OCI-LY1 (cell line): ENCODE data around the gene CD200.

ENCODE experiments used
- H2AFZ ChIP-seq: fragments of 200-600 bp; sonication (generic), shearing (Covaris generic); 2 replicates; pipeline ENCODE4 v1.6.0; 2014; ENCODE audit warnings: antibody characterized with exemption, mild to moderate bottlenecking, low read length
- H3F3A ChIP-seq: fragments of 200-600 bp; sonication (generic), shearing (Covaris generic); 2 replicates; pipeline ENCODE4 v1.6.0; 2014; ENCODE audit warnings: mild to moderate bottlenecking, antibody characterized with exemption, low read length, moderate library complexity; ENCODE audit not compliant: insufficient read depth
- H3K27ac ChIP-seq: fragments of 200-600 bp; sonication (generic); 2 replicates; pipeline ENCODE4 v1.5.1; 2014; ENCODE audit warnings: low read length, mixed run types, mild to moderate bottlenecking, low read depth; ENCODE audit not compliant: poor library complexity, severe bottlenecking
- H3K27me3 ChIP-seq: fragments of 200-600 bp; sonication (generic); 2 replicates; pipeline ENCODE4 v1.6.0; 2014; ENCODE audit warnings: antibody characterized with exemption, mild to moderate bottlenecking, low read length, moderate library complexity; ENCODE audit not compliant: insufficient read depth
- H3K36me3 ChIP-seq: fragments of 200-600 bp; sonication (generic); 2 replicates; pipeline ENCODE4 v1.6.1; 2014; ENCODE audit warnings: mild to moderate bottlenecking, antibody characterized with exemption, low read length, moderate library complexity, mixed read lengths; ENCODE audit not compliant: insufficient read depth
- H3K4me1 ChIP-seq: fragments of 200-600 bp; sonication (generic); 2 replicates; pipeline ENCODE4 v1.5.1; 2014; ENCODE audit warnings: mild to moderate bottlenecking, low read length, moderate library complexity; ENCODE audit not compliant: insufficient read depth, severe bottlenecking
- H3K4me2 ChIP-seq: fragments of 200-600 bp; sonication (generic), shearing (Covaris generic); 2 replicates; pipeline ENCODE4 v1.6.1; 2014; ENCODE audit warnings: low read length
- H3K4me3 ChIP-seq: fragments of 200-600 bp; sonication (generic); 2 replicates; pipeline ENCODE4 v1.5.1; 2014; ENCODE audit warnings: low read length, low read depth, mild to moderate bottlenecking, mixed read lengths; ENCODE audit not compliant: poor library complexity, severe bottlenecking
- H3K79me2 ChIP-seq: fragments of 200-600 bp; shearing (Covaris generic); 2 replicates; pipeline ENCODE4 v1.6.1; 2016; ENCODE audit warnings: mixed run types, low read length, mixed read lengths; ENCODE audit not compliant: insufficient read depth
- H3K9ac ChIP-seq: fragments of 200-600 bp; sonication (generic), shearing (Covaris generic); 2 replicates; pipeline ENCODE4 v1.6.1; 2014; ENCODE audit warnings: mild to moderate bottlenecking, low read length, mixed read lengths
- H3K9me2 ChIP-seq: fragments of 200-600 bp; sonication (generic), shearing (Covaris generic); 2 replicates; pipeline ENCODE4 v1.6.1; 2014; ENCODE audit warnings: low read depth, mild to moderate bottlenecking, low read length, mixed read lengths
- H3K9me3 ChIP-seq: fragments of 200-600 bp; shearing (Covaris generic); 2 replicates; pipeline ENCODE4 v1.6.1; 2014; ENCODE audit warnings: low read length, mixed read lengths
- H4K20me1 ChIP-seq: fragments of 200-600 bp; sonication (generic), shearing (Covaris generic); 2 replicates; pipeline ENCODE4 v1.6.0; 2016; ENCODE audit warnings: mild to moderate bottlenecking, low read length; ENCODE audit not compliant: insufficient read depth
- CTCF ChIP-seq: fragments of 200-600 bp; sonication (generic), shearing (Covaris generic); IDR thresholded peaks from 2 replicates; pipeline ENCODE4 v1.5.1; 2017; ENCODE audit warnings: mild to moderate bottlenecking, antibody characterized with exemption, low read length, moderate library complexity, mixed read lengths
- EZH2 ChIP-seq: fragments of 200-600 bp; sonication (generic), shearing (Covaris generic); IDR thresholded peaks from 2 replicates; pipeline ENCODE4 v1.8.0; 2017; ENCODE audit warnings: borderline replicate concordance, mixed run types, mild to moderate bottlenecking, antibody characterized with exemption, low read length, moderate library complexity, mixed read lengths

CD200 gene

DNA sequence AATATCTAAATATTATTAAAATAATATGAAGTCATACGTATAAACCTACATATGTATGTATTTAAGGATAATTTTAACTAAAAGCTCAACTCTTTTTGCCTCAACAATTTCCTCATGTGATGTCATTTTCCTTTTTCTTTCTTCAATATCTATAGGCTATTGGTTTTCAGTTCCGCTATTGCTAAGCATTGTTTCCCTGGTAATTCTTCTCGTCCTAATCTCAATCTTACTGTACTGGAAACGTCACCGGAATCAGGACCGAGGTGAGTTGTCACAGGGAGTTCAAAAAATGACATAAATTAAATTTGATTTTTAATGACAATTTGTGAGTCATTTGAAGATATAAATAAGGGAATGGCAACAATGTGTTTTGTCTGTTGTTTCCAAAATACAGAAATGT lies 16.6 kb downstream of the CD200 start:
- Histone ChIP-seq H3K9ac (no peak overlapping the region), H3K4me1 (no peaks in the 10 kb centered on the region), H3K4me2 (no peak overlapping the region), H3F3A (no peaks in the 10 kb centered on the region), H3K36me3 (no peaks in the 10 kb centered on the region), H2AFZ (no peak overlapping the region), H4K20me1 (no peaks in the 10 kb centered on the region), H3K27me3 (no peaks in the 10 kb centered on the region), H3K79me2 (no peaks in the 10 kb centered on the region), H3K9me2 (no peaks in the 10 kb centered on the region), H3K27ac (no peak overlapping the region), H3K4me3 (no peak overlapping the region), H3K9me3 (no peaks in the 10 kb centered on the region)
- TF ChIP-seq EZH2, result no peak
- TF ChIP-seq CTCF, result no peak

GRCh38 chr3:112350018-112350810 lies 17.3 kb downstream of the CD200 start:
- Histone ChIP-seq H3K27me3 (no peaks in the 10 kb centered on the region), H3K4me2 (no peak overlapping the region), H3K36me3 (no peaks in the 10 kb centered on the region), H3K27ac (no peak overlapping the region), H3K79me2 (no peaks in the 10 kb centered on the region), H3F3A (no peaks in the 10 kb centered on the region), H3K9me3 (no peaks in the 10 kb centered on the region), H3K4me3 (no peak overlapping the region), H4K20me1 (no peaks in the 10 kb centered on the region), H3K9me2 (no peaks in the 10 kb centered on the region), H3K9ac (no peak overlapping the region), H2AFZ (no peak overlapping the region), H3K4me1 (no peaks in the 10 kb centered on the region)
- TF ChIP-seq CTCF (no peak), EZH2 (no peak)

DNA sequence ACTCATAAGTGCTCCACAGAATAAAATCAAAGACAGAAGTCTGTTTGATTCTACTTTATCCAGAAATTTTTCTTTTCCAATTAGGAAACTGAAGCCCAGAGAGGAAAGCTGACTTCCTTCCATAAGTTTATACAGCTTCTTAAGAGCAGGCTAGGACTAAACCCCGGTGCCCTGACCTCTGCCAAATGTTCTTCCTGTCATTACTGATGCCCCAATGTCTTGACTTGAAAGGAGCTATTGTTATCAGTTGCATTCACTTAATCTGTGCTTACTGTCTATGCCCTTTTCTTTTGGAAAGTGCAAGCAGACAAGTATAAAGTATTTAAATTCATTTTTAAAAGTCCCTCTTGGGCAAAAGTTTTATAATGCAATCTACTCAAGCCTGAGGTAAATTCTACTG lies 18.1 kb downstream of the CD200 start:
- no peaks in the 10 kb centered on the region for H3K27me3 ChIP-seq
- no peaks in the 10 kb centered on the region for H3K9me2 ChIP-seq
- H3K79me2 ChIP-seq, result no peaks in the 10 kb centered on the region
- no peaks in the 10 kb centered on the region for H3K4me1 ChIP-seq
- no peaks in the 10 kb centered on the region for H3K9me3 ChIP-seq
- no peak for TF ChIP-seq CTCF
- TF ChIP-seq EZH2, result no peak
- no peak overlapping the region for H2AFZ ChIP-seq
- H3K36me3 ChIP-seq, result no peaks in the 10 kb centered on the region
- no peak overlapping the region for H3K27ac ChIP-seq
- H3K4me3 ChIP-seq, result no peak overlapping the region
- no peak overlapping the region for H3K4me2 ChIP-seq
- no peaks in the 10 kb centered on the region for H4K20me1 ChIP-seq
- no peak overlapping the region for H3K9ac ChIP-seq
- H3F3A ChIP-seq, result no peaks in the 10 kb centered on the region
